WERI-Rb-1 (cell line): ENCODE results near the gene NOD1.
A peak's percentile ranks its signal among the peaks of the same experiment; 100 is the strongest.
"Not testable (repeated sequence)": the region's sequence is repeated elsewhere in the genome, so short reads cannot be mapped to it uniquely, and the experiment has no call there.

ENCODE experiments used
- DNase-seq: peaks from one replicate; pipeline ENCODE4 v3.0.0-alpha.2; 2020
- H3K27ac ChIP-seq: fragments of 250-450 bp; sonication (Bioruptor Pico); 2 replicates; pipeline ENCODE4 v1.5.1; 2020; ENCODE audit warnings: mild to moderate bottlenecking, moderate library complexity
- H3K27me3 ChIP-seq: fragments of 250-450 bp; sonication (Bioruptor Pico); 2 replicates; pipeline ENCODE4 v1.5.1; 2021; ENCODE audit warnings: mild to moderate bottlenecking, low read depth, moderate library complexity; ENCODE audit not compliant: insufficient read depth, severe bottlenecking
- H3K36me3 ChIP-seq: fragments of 250-450 bp; sonication (Bioruptor Pico); 2 replicates; pipeline ENCODE4 v1.5.1; 2020; ENCODE audit warnings: mild to moderate bottlenecking, moderate library complexity
- H3K4me3 ChIP-seq: 2 replicates; pipeline ENCODE4 v1.5.1; 2011; ENCODE audit warnings: low read depth, mild to moderate bottlenecking, control low read depth, low read length
- H3K9me3 ChIP-seq: fragments of 250-450 bp; sonication (Bioruptor Pico); 2 replicates; pipeline ENCODE4 v1.5.1; 2021; ENCODE audit warnings: mild to moderate bottlenecking, moderate library complexity; ENCODE audit not compliant: severe bottlenecking
- TF ChIP-seq, protein P1 (sequence below): IDR thresholded peaks from 2 replicates; pipeline ENCODE4 v1.5.1; 2011; ENCODE audit warnings: low read depth, mild to moderate bottlenecking, control low read depth, inconsistent platforms, low read length

Gene NOD1

DNA sequence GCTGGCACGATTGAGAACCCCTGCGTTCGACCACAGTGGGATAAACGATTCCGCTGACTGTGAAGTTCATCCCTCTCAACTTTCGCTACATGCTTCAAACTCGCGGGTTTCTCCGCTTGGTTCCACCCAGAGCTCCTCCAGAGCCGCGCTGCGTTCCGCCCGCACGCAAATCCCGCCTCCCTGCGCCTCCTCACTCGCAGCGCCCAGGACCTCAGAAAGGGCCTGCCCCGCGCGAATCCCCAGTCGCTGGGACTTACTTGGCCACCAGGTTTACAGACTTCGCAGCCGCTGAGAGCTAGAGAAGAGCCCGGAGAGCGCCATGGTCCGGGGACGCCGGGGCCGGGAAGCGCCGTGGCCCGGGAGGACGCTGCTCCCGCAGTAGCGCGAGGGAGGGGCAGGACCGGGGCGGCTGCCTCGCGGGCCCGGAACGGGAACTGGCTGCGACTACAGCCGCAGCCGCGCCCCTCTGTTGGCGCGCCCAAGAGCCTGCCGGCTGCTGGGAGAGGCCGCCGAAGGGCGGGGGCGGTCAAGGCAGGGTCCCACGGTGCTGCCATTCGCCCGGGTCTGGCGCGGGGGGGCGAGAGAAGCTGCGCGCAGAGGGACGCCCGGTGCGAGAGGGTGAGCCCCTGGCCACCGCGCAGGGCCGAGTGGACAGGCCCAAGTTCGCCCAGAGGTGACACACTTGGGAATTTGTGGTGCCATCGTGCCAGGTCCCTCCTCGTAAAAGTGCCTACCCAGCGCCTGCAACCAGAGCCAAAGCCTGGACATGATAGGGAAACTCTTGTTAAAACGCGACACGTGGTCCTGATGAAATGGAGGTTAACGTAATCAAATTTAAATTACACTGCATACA, at the start of gene NOD1:
NOD1 (minus strand) TSS at position 436 of the 853 bp plus-strand sequence. CDS start 21,863 bp downstream, outside the sequence.
- peak; percentile 56 for DNase-seq
- peak within 1 kb of the TSS; percentile 55 for H3K27ac ChIP-seq

DNA sequence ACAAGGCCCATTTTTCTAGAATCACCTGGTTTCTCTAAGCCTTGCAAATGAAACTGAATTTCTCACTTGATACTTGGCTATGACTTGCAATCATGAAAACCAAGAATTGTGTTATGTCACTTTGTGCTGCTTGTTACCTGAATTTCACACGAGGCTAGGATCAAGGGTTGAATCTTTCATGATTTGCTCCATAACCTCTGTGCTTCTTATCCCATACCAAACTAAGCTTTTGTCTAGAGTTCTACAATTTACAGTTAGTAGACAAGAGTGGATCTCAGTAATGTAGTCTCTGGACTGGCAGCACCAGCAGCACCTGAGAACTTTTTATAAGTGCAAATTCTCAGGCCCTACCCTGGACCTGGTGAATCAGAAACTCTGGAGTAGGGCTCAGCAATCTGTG, 48.7 kb upstream of the NOD1 start:
- H3K27me3 ChIP-seq: not testable (repeated sequence)

More for the DNA sequence above, at the start of gene NOD1:
- Histone ChIP-seq H3K27me3 (no peaks in the 10 kb centered on the region), H3K9me3 (no peaks in the 10 kb centered on the region), H3K36me3 (no peaks in the 10 kb centered on the region), H3K4me3 (peak within 1 kb of the TSS; percentile 87)
- TF ChIP-seq, protein P1, sequence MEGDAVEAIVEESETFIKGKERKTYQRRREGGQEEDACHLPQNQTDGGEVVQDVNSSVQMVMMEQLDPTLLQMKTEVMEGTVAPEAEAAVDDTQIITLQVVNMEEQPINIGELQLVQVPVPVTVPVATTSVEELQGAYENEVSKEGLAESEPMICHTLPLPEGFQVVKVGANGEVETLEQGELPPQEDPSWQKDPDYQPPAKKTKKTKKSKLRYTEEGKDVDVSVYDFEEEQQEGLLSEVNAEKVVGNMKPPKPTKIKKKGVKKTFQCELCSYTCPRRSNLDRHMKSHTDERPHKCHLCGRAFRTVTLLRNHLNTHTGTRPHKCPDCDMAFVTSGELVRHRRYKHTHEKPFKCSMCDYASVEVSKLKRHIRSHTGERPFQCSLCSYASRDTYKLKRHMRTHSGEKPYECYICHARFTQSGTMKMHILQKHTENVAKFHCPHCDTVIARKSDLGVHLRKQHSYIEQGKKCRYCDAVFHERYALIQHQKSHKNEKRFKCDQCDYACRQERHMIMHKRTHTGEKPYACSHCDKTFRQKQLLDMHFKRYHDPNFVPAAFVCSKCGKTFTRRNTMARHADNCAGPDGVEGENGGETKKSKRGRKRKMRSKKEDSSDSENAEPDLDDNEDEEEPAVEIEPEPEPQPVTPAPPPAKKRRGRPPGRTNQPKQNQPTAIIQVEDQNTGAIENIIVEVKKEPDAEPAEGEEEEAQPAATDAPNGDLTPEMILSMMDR: no peak

GRCh38 chr7:30526163-30526562, 47.6 kb upstream of the NOD1 start:
- no peak for DNase-seq
- Histone ChIP-seq H3K27ac (no peak overlapping the region), H3K9me3 (no peaks in the 10 kb centered on the region), H3K27me3 (no peaks in the 10 kb centered on the region), H3K36me3 (no peaks in the 10 kb centered on the region), H3K4me3 (no peak overlapping the region)
- TF ChIP-seq, protein P1: no peak

More for the DNA sequence above, 48.7 kb upstream of the NOD1 start:
- H3K9me3 ChIP-seq, H3K36me3 ChIP-seq, H3K4me3 ChIP-seq, H3K27ac ChIP-seq, DNase-seq: not testable (repeated sequence)

DNA sequence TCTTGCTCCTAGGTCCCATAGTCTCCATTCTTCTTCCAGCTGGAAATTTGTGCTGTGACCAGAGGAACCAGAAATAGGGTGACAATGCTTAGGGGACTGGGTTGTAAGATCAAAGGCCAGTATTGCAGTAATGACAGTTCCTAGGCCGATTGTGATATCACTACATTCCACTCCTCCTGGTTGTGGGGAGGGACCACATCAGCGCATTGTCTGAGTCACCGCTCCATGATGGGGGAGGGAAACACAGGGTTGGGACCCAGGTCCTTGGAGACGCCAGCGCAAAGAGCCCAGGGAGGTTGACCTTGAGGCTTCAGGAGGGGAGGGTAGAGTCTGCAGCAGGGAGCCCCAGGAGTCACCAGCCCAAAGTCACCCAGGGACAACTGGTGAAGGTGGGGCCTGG, 46.8 kb upstream of the NOD1 start:
- no peak for DNase-seq

GRCh38 chr7:30524545-30524944, 46.0 kb upstream of the NOD1 start:
- H3K9me3 ChIP-seq: no peaks in the 10 kb centered on the region
- no peak overlapping the region for H3K4me3 ChIP-seq
- H3K27ac ChIP-seq: no peak overlapping the region
- DNase-seq: no peak
- TF ChIP-seq, protein P1: no peak
- H3K27me3 ChIP-seq: no peaks in the 10 kb centered on the region
- H3K36me3 ChIP-seq: no peaks in the 10 kb centered on the region

More for the DNA sequence above, 46.8 kb upstream of the NOD1 start:
- TF ChIP-seq, protein P1: no peak
- Histone ChIP-seq H3K4me3 (no peak overlapping the region), H3K9me3 (no peaks in the 10 kb centered on the region), H3K27me3 (no peaks in the 10 kb centered on the region), H3K36me3 (no peaks in the 10 kb centered on the region), H3K27ac (no peak overlapping the region)

DNA sequence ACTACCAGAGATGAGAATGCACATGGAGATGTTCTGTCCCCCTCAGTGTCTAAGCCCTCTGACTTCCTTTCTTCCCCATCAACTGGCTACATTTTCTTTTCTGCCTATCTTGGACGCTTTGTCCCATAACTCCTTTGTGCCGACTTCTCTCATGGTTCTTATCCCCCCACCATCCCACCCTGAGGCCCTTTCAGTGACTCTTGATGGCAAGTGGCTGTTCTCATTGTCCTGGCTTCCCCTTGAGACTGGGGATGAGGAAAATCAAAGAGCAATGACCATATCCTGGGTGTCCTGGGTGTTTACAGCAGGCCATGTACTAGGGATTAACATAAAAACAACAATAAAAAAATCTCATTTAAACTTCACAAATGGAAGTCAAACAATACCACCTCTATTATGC, 44.9 kb upstream of the NOD1 start:
- DNase-seq: no peak
- H3K36me3 ChIP-seq: no peaks in the 10 kb centered on the region
- no peaks in the 10 kb centered on the region for H3K9me3 ChIP-seq
- no peak overlapping the region for H3K4me3 ChIP-seq
- TF ChIP-seq, protein P1: no peak
- no peaks in the 10 kb centered on the region for H3K27me3 ChIP-seq
- H3K27ac ChIP-seq: no peak overlapping the region
